Left hindlimb (tissue), 1 donor: ENCODE results near the gene SP5.
"Not testable (repeated sequence)": the region's sequence is repeated elsewhere in the genome, so short reads cannot be mapped to it uniquely, and the experiment has no call there.

ENCODE experiments used
- DNase-seq: peaks from one replicate; pipeline ENCODE4 v3.0.0-alpha.2; 2018

SP5 gene

DNA sequence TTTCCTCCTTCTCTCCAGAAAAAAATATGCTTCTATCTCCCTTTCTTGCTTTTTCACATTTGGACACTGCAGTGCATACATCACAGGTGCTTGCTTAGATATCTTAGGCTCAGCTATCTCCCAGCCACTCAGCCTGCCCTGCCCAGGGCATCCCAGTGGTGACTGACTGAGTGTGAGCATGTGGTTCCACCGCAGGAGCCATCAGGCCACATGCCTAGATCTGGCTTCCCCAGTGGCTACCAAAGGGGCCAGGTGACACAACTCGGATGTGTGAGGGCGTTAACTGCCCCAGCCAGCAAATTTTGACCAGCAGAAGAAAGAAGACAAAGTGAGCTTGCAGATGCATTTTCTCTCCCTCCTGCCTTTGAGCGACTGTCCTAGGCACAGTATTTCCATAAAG is 25.5 kb downstream of the SP5 start:
- DNase-seq = no peak

DNA sequence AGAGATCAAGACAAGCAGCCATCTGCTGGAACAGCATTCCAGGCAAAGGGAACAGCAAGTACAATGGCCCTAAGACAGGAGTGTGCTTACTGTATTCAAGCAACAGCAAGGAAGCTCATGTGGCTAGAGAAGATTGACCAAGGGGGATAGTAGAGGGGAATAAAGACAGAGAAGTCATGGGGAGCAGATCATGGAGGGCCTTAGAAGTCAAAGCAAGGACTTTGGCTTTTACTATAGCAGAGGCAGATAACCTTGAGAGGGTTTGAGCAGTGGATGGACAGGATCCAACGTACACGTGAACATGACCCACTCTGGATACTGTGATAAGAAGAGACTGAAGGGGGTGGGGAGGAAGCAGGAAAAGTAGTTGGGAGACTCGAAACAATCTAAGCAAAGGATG is 26.9 kb downstream of the SP5 start:
- DNase-seq = no peak

DNA sequence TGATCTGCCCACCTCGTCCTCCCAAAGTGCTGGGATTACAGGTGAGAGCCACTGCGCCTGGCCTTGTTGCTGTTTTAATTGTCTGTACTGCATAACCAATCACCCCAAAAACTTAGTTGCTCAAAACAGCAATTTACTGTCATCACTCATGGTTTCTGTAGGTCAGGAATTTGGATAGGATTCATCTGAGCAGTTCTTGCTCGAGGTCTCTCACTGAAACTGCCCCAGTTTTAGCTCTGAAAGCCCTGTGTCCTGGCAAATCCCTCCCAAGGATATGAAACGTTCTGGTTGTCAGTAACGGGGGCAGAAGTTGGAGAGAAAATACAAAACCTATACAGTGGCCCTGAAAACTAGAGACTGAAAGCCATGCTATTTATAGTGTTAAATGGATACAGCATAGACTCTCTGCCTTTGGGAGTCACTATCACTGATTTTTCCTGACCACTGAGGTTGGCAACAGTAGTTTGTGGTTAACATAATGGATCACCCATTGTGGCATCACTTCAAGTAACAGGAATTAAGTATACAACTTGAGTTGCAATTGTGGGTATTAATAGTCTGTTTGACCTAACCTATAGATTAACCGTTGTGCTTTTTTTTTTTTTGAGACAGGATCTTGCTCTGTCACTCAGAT is 27.9 kb downstream of the SP5 start:
- no peak for DNase-seq

GRCh38 chr2:170743530-170744239 is 28.5 kb downstream of the SP5 start:
- no peak for DNase-seq

GRCh38 chr2:170744248-170745002 is 29.3 kb downstream of the SP5 start:
- DNase-seq = no peak

DNA sequence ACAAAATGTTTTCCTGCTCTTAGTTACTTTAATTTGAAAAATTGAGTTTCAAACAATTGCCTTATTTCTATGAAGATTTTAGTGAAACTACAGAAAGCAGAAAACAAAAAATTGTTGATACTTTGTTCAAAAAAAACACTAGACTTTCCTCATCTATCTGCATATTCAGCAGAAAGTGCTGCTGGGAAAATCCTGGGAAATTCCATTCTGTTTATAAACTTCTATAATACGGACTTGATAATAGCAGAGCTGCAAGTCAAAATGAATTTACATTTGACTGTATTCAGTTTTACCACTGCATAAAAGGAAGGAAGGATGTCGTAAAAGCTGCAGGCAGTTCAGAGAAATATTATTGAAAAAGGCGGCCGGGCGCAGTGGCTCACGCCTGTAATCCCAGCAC is 30.2 kb downstream of the SP5 start:
- no peak for DNase-seq

DNA sequence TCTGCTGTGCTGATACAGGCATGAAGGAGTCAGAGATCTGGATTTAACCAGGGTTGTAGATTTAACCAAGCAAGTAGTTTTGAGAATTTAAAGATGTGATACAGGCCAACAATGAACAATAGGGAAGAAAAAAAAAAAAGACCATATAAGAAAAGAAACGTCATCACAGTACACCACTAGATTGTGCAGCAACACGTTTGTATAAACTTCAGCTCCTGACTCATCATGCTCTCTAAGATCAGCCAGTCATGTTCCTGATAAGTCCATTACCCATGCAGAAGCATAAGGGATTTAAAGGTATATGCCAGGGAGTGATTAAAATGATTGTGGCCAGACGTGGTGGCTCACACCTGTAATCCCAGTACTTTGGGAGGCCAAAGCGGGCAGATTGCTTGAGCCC is 32.8 kb downstream of the SP5 start:
- DNase-seq = no peak

- DNase-seq = not testable (repeated sequence)
Observed at GRCh38 chr2:170751555-170751954, 36.4 kb downstream of the SP5 start.

DNA sequence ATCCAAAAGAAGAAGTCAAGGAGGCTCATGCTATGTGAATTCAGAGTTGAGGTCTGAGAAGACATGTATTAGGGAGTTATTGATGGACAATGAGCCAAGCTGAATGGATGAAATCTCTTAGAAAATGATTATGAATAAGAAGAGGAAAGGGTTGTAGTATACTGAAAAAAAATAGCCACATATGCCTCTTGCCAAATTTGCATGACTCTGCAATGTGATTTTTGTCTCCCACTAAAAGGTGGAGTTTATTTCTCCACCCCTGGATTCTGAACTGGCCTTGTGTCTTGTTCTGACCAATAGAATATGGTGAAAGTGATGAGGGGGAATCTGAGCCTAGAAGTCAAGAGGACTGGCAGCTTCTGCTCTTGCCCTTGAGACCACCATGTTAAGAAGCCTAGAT is 46.4 kb downstream of the SP5 start:
- no peak for DNase-seq

DNA sequence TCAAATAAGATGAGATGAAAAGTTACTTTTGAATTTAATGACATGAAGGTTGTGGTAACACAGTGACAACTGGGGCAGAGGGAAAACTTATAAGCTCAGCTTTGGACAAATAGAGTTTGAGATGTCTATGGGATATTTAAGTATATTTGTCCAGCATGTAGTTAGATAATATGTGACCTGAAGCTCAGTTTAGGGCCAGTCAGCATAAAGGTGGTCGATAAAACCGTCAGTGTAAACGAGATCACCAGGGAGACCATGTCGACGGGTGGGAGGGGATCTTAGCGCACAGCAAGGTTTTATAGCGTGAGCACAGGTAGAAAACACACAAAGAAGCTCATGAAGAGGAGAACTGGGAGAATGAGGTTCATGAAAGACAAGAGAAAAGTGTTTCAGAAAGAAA is 47.6 kb downstream of the SP5 start:
- DNase-seq = no peak

- no peak for DNase-seq
Observed at GRCh38 chr2:170763232-170763631, 48.1 kb downstream of the SP5 start.

- DNase-seq = no peak
Observed at GRCh38 chr2:170764880-170765261, 49.7 kb downstream of the SP5 start.

GRCh38 chr2:170766693-170767092 is 51.6 kb downstream of the SP5 start:
- no peak for DNase-seq
